ENCODE measurements around the gene FGF1.

DNA sequence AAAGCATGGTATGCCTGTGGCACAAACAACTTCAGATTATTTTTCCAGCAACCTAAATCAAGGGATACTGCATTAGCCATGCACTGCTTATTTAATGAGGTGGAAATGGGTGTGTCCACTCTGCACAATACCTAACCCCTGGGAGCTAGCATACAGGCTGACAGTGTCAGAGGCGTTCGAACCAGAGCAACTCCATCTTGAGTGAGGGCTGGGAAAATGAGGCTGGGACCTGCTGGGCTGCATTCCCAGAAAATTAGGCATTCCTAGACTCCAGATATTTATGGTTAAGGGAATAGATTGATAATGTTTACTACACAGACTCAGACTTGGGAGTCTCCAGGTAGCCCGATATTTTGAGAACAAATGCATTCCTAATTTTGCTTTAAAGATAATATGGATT lies 2.8 kb downstream of the FGF1 start:
- TF ChIP-seq, protein P1, sequence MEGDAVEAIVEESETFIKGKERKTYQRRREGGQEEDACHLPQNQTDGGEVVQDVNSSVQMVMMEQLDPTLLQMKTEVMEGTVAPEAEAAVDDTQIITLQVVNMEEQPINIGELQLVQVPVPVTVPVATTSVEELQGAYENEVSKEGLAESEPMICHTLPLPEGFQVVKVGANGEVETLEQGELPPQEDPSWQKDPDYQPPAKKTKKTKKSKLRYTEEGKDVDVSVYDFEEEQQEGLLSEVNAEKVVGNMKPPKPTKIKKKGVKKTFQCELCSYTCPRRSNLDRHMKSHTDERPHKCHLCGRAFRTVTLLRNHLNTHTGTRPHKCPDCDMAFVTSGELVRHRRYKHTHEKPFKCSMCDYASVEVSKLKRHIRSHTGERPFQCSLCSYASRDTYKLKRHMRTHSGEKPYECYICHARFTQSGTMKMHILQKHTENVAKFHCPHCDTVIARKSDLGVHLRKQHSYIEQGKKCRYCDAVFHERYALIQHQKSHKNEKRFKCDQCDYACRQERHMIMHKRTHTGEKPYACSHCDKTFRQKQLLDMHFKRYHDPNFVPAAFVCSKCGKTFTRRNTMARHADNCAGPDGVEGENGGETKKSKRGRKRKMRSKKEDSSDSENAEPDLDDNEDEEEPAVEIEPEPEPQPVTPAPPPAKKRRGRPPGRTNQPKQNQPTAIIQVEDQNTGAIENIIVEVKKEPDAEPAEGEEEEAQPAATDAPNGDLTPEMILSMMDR (IDR thresholded peaks at IDR 0.05; ENCODE audit: extremely low read depth in 1 of 2, insufficient read depth in 1 of 2, low read depth in 1 of 2, low read length in 2 of 2): no peak
- TF ChIP-seq, protein P2, sequence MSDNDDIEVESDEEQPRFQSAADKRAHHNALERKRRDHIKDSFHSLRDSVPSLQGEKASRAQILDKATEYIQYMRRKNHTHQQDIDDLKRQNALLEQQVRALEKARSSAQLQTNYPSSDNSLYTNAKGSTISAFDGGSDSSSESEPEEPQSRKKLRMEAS (IDR thresholded peaks at IDR 0.05; ENCODE audit: insufficient read depth, insufficient read length): no peak
- TF ChIP-seq EZH2 (IDR thresholded peaks at IDR 0.05; ENCODE audit: borderline replicate concordance, low read depth, low read length, severe bottlenecking) (no peak), POLR2A (IDR thresholded peaks at IDR 0.05; ENCODE audit: low read depth, low read length) (no peak), MYC (IDR thresholded peaks at IDR 0.05; ENCODE audit: low read depth, low read length) (no peak), POLR2AphosphoS5 (IDR thresholded peaks at IDR 0.05; ENCODE audit: insufficient read depth, low read depth, low read length) (no peak), JUN (IDR thresholded peaks at IDR 0.05; ENCODE audit: borderline replicate concordance, insufficient read depth, insufficient read length, low read depth) (no peak), GATA2 (IDR thresholded peaks at IDR 0.05; ENCODE audit: insufficient read depth, insufficient read length, low read depth, low read length) (no peak), FOS (IDR thresholded peaks at IDR 0.05; ENCODE audit: borderline replicate concordance, insufficient read depth, low read length) (no peak)

Measured in endothelial cell of umbilical vein (primary cell).